KMS-11 (cell line): ENCODE measurements around the gene GNG7.

ENCODE experiments used
- H2AFZ ChIP-seq: fragments of 200-600 bp; sonication (generic); 2 replicates; pipeline ENCODE4 v1.6.1; 2016; ENCODE audit warnings: antibody characterized with exemption, mixed run types, low read depth
- H3K27ac ChIP-seq: fragments of 200-600 bp; sonication (generic); 2 replicates; pipeline ENCODE4 v1.6.1; 2016; ENCODE audit warnings: mild to moderate bottlenecking, mixed run types
- H3K27me3 ChIP-seq: fragments of 200-600 bp; sonication (generic); 2 replicates; pipeline ENCODE4 v1.6.1; 2017; ENCODE audit warnings: mild to moderate bottlenecking, low read depth, mixed run types, moderate library complexity; ENCODE audit not compliant: insufficient read depth
- H3K36me3 ChIP-seq: fragments of 200-600 bp; sonication (generic); 2 replicates; pipeline ENCODE4 v1.6.1; 2017; ENCODE audit warnings: mild to moderate bottlenecking, mixed run types; ENCODE audit not compliant: insufficient read depth
- H3K4me1 ChIP-seq: fragments of 200-600 bp; sonication (generic); 2 replicates; pipeline ENCODE4 v1.6.1; 2016; ENCODE audit warnings: mild to moderate bottlenecking, low read depth, mixed run types; ENCODE audit not compliant: poor library complexity, severe bottlenecking
- H3K4me2 ChIP-seq: fragments of 200-600 bp; sonication (generic); 2 replicates; pipeline ENCODE4 v1.7.0; 2016; ENCODE audit warnings: mild to moderate bottlenecking, mixed run types
- H3K4me3 ChIP-seq: fragments of 200-600 bp; sonication (generic); IDR thresholded peaks from 2 replicates; pipeline ENCODE4 v1.6.1; 2017; ENCODE audit warnings: low read depth, low read length, mixed read lengths; ENCODE audit not compliant: insufficient read depth
- H3K79me2 ChIP-seq: fragments of 200-600 bp; sonication (generic); 2 replicates; pipeline ENCODE4 v1.6.1; 2016; ENCODE audit warnings: low read depth, mixed run types; ENCODE audit not compliant: insufficient read depth
- H3K9ac ChIP-seq: fragments of 200-600 bp; sonication (generic); 2 replicates; pipeline ENCODE4 v1.6.1; 2016; ENCODE audit warnings: mild to moderate bottlenecking, mixed run types
- H4K20me1 ChIP-seq: fragments of 200-600 bp; sonication (generic); 2 replicates; pipeline ENCODE4 v1.6.1; 2016; ENCODE audit warnings: mild to moderate bottlenecking, mixed run types; ENCODE audit not compliant: insufficient read depth
- TF ChIP-seq, protein P1 (sequence below): fragments of 200-600 bp; sonication (generic); conservative IDR thresholded peaks from 2 replicates; pipeline ENCODE4 v1.6.1; 2017; ENCODE audit warnings: low read depth, mild to moderate bottlenecking, antibody characterized with exemption, low read length, moderate library complexity, mixed read lengths

Gene GNG7

DNA sequence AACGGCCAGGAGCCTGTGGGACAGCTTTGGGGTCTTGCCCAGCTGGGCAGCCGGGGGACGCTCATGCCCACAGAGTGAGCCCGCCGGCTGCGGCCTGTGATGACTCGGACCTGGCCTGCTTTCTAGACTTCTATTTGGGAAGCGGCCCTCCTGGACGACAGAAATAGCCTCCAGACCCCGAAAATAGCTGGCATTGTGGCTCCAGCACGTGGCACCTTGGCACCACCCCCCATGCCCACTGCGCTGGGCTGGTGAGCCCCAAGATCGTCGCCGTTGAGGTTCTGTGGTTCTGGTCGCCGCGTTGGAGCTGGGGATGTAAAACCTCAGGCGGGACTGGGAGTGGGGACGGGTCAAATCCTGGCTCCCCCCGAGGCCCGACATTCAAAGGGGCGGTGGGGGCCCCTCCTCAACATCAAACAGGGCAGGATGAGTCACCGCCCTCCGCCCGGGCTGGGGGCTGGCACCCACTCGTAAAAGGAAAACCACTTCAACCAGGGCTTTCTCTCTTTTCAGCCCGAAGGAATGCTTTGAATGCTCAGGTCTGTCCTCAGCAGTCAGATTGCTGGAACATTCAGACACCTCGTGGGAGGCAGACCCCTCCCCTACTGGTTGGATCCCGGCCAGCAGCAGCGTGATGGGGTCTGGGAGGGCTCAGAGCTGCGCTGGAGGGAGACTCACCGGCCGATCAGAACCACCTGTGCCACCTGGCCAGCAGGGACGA, 184.5 kb downstream of the GNG7 start:
- Histone ChIP-seq H3K36me3 (no peaks in the 10 kb centered on the region), H3K79me2 (no peaks in the 10 kb centered on the region), H3K4me3 (no peak overlapping the region), H4K20me1 (no peaks in the 10 kb centered on the region), H3K9ac (no peak overlapping the region), H2AFZ (no peak overlapping the region), H3K27ac (no peak overlapping the region), H3K4me2 (no peak overlapping the region), H3K27me3 (no peaks in the 10 kb centered on the region), H3K4me1 (no peaks in the 10 kb centered on the region)
- TF ChIP-seq, protein P1, sequence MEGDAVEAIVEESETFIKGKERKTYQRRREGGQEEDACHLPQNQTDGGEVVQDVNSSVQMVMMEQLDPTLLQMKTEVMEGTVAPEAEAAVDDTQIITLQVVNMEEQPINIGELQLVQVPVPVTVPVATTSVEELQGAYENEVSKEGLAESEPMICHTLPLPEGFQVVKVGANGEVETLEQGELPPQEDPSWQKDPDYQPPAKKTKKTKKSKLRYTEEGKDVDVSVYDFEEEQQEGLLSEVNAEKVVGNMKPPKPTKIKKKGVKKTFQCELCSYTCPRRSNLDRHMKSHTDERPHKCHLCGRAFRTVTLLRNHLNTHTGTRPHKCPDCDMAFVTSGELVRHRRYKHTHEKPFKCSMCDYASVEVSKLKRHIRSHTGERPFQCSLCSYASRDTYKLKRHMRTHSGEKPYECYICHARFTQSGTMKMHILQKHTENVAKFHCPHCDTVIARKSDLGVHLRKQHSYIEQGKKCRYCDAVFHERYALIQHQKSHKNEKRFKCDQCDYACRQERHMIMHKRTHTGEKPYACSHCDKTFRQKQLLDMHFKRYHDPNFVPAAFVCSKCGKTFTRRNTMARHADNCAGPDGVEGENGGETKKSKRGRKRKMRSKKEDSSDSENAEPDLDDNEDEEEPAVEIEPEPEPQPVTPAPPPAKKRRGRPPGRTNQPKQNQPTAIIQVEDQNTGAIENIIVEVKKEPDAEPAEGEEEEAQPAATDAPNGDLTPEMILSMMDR: no peak

DNA sequence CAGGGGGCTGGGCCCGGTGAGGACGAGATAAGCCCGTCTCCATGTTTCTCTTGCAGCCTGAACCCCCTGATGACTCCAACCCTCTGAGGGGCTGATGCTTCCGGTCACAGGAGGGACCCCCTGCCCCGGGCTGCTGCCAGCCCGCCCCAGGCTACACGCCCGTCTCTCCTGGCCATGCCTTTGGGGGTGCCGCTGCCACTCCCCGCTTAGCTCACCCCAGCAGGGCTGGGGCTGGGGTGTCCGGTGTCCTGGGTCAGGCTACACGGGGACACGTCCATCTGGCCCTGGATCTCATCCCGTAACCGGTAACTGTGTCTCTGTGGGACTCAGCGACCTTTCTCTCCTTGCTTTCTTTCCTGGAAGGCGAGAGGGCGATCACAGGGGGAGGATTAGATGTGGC, 185.8 kb downstream of the GNG7 start:
- no peaks in the 10 kb centered on the region for H4K20me1 ChIP-seq
- no peaks in the 10 kb centered on the region for H3K79me2 ChIP-seq
- H3K27ac ChIP-seq: no peak overlapping the region
- H3K36me3 ChIP-seq: no peaks in the 10 kb centered on the region
- H3K4me1 ChIP-seq: no peaks in the 10 kb centered on the region
- H3K27me3 ChIP-seq: no peaks in the 10 kb centered on the region
- no peak overlapping the region for H3K4me2 ChIP-seq
- H3K4me3 ChIP-seq: no peak overlapping the region
- TF ChIP-seq, protein P1: no peak
- H2AFZ ChIP-seq: no peak overlapping the region
- no peak overlapping the region for H3K9ac ChIP-seq

DNA sequence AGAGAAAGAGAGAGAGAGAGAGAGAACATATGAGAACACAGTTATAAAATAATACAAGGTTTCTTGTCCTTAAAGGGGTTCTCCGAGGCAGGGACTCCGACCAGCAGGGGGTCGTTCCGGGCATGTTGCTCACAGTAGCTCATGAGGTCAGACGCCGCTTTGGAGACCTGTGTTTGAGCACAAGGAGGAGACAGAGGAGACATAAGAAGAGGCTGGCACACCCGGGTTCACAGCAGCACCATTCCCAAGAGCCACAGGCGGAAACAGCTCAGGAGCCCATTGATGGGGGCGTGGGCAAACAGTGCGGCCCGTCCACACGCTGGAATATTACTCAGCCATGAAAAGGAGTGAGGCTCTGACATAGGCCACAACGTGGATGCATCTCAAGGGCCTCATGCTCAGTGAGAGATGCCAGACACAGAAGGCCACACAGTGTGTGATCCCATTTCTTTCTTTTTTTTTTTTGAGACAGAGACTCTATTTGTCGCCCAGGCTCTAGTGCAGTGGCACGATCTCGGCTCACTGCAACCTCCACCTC, 187.4 kb downstream of the GNG7 start:
- H3K36me3 ChIP-seq: no peaks in the 10 kb centered on the region
- H3K4me3 ChIP-seq: no peak overlapping the region
- H3K27me3 ChIP-seq: no peaks in the 10 kb centered on the region
- no peaks in the 10 kb centered on the region for H4K20me1 ChIP-seq
- no peak overlapping the region for H3K4me2 ChIP-seq
- no peak overlapping the region for H3K27ac ChIP-seq
- TF ChIP-seq, protein P1: no peak
- H3K79me2 ChIP-seq: no peaks in the 10 kb centered on the region
- H3K9ac ChIP-seq: no peak overlapping the region
- no peak overlapping the region for H2AFZ ChIP-seq
- H3K4me1 ChIP-seq: no peaks in the 10 kb centered on the region

DNA sequence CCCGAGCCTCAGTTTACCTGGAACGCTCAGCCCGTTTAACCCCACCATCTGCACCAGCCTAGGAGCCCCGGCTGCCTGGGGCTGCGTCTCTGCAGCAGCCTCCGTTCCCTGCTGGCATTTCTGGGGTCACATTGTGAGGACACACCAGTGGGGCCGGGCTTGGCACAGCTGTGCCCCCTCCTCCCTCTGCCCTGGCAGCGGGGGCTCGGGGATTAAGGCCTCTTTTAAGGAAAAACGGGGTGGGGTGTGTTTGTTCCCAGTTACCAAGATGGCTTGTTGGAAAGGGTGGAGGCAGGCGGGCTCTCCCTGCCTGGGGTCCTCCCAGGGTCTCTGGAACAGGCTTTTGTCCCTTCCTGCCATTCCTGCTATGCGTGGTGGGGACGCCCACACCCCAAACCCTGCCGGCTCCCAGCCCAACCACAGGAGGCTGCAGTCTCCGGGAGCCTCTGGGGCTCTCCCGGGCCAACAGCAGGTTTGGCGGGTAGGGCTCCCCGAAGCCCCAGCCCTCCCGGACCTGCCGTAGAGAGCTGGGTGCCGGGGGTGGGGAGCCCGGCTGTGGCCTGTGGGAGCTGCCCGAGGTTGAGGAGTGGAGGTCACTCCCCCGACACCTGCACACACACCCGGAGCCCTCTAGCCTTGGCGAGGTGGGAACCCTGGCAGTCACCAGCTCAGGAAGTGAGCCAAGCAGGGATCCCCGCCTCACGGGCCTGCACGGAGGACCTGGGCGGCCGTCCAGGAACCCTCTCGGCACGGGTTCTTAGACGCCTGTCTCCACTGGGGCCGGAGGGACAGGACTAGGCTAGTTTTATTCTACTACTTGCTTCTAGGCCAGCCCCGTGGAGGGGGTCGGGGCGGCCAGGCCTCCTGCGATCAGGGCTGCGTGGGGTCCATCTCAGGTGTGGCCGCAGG, 189.7 kb downstream of the GNG7 start:
- Histone ChIP-seq H3K4me1 (peaks cover 8% of the 10 kb centered on the region), H3K27ac (no peak overlapping the region), H3K27me3 (no peaks in the 10 kb centered on the region), H3K4me2 (no peak overlapping the region), H3K79me2 (no peaks in the 10 kb centered on the region), H3K36me3 (no peaks in the 10 kb centered on the region), H3K4me3 (no peak overlapping the region), H3K9ac (no peak overlapping the region), H4K20me1 (no peaks in the 10 kb centered on the region), H2AFZ (no peak overlapping the region)
- TF ChIP-seq, protein P1: no peak
